NB4 (cell line): ENCODE results near the gene PNLIPRP3.
"Not testable (repeated sequence)": the region's sequence is repeated elsewhere in the genome, so short reads cannot be mapped to it uniquely, and the experiment has no call there.

Experiments
- DNase-seq: peaks from one replicate; pipeline ENCODE4 v3.0.0; 2010; ENCODE audit warnings: low read depth
- H3K4me3 ChIP-seq: one replicate; pipeline ENCODE4 v1.5.1; 2011; ENCODE audit warnings: mild to moderate bottlenecking, low read depth, low read length, moderate library complexity
- MYC ChIP-seq: IDR thresholded peaks from 2 replicates; pipeline ENCODE4 v1.6.1; 2011; ENCODE audit warnings: low read depth, low read length
- POLR2A ChIP-seq: IDR thresholded peaks from 2 replicates; pipeline ENCODE4 v1.6.1; 2011; ENCODE audit warnings: mild to moderate bottlenecking; ENCODE audit not compliant: insufficient read length; ENCODE audit errors: extremely low read depth
- TF ChIP-seq, protein P1 (sequence below): IDR thresholded peaks from 2 replicates; pipeline ENCODE4 v1.6.1; 2011; ENCODE audit warnings: low read depth, low read length
- TF ChIP-seq, protein P2 (sequence below): IDR thresholded peaks from one replicate; pipeline ENCODE4 v1.5.1; 2012; ENCODE audit warnings: low read depth, low read length

PNLIPRP3 gene

DNA sequence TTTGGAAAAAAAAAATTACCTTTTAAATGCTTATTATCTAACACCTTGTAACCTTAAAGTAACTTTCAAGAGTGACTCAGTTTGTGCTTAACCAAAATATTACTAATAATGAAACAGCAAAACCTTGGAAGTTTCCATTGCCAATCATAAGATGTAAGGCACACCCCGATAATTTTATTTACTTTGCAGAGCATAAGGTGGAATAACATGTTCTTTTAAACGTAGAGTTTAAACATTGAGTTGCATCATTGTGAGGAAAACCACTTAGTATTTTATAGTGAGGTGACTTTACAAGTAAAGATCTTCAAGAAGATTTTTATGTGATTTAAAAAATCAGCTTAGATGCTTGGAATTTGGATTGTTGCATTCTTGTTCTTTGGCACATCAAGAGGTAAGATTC, at the start of gene PNLIPRP3:
Gene PNLIPRP3 (plus strand): TSS at position 177 of the 400 bp plus-strand sequence. CDS start 166 bp downstream, at position 343.
- DNase-seq = no peak
- no peak within 1 kb of the TSS for H3K4me3 ChIP-seq
- TF ChIP-seq, protein P1, sequence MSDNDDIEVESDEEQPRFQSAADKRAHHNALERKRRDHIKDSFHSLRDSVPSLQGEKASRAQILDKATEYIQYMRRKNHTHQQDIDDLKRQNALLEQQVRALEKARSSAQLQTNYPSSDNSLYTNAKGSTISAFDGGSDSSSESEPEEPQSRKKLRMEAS = no peak
- TF ChIP-seq POLR2A (no peak), MYC (no peak)
- TF ChIP-seq, protein P2, sequence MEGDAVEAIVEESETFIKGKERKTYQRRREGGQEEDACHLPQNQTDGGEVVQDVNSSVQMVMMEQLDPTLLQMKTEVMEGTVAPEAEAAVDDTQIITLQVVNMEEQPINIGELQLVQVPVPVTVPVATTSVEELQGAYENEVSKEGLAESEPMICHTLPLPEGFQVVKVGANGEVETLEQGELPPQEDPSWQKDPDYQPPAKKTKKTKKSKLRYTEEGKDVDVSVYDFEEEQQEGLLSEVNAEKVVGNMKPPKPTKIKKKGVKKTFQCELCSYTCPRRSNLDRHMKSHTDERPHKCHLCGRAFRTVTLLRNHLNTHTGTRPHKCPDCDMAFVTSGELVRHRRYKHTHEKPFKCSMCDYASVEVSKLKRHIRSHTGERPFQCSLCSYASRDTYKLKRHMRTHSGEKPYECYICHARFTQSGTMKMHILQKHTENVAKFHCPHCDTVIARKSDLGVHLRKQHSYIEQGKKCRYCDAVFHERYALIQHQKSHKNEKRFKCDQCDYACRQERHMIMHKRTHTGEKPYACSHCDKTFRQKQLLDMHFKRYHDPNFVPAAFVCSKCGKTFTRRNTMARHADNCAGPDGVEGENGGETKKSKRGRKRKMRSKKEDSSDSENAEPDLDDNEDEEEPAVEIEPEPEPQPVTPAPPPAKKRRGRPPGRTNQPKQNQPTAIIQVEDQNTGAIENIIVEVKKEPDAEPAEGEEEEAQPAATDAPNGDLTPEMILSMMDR = no peak

DNA sequence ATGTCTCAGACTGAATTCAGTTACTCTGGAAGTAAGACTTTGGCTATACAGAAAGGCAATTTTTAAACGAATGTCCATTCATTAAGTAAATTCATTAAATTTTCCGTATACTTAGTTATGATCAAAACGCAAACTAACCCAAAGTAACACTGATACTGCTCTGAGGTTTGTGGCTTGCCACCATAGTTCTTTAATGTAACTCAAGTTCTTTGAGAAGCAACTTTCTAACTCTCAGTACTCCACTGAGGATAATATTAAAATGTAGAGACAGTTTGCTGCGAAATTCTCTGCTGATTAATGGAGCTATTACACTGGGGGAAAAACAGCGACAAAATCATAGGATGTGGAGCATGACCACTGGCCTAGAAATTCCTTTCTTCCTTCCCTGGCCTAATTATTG, 45.4 kb upstream of the PNLIPRP3 start:
- H3K4me3 ChIP-seq = no peak overlapping the region
- no peak for DNase-seq
- no peak for TF ChIP-seq MYC
- TF ChIP-seq, protein P1 = no peak
- TF ChIP-seq POLR2A = no peak
- TF ChIP-seq, protein P2 = no peak

DNA sequence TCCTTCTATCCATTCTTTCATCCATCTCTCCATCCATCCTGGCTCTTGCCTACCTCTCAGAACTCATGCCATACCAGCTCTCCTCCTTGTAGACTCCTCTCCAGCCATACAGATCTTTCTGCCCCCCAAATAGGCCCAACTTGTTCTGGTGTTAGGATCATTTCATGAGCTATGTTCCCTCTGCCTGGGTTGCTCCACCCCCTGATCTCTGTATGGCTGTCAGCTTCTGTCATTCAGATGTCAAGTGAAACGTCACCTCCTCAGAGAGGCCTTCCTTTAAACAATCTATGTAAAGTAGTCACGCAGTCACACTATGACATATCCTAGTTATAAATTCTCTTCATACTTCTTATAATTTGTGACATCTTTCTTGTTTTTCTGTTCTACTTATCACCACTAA, 42.3 kb upstream of the PNLIPRP3 start:
- TF ChIP-seq POLR2A (no peak), MYC (no peak)
- TF ChIP-seq, protein P1 = no peak
- TF ChIP-seq, protein P2 = no peak
- no peak for DNase-seq
- no peak overlapping the region for H3K4me3 ChIP-seq

DNA sequence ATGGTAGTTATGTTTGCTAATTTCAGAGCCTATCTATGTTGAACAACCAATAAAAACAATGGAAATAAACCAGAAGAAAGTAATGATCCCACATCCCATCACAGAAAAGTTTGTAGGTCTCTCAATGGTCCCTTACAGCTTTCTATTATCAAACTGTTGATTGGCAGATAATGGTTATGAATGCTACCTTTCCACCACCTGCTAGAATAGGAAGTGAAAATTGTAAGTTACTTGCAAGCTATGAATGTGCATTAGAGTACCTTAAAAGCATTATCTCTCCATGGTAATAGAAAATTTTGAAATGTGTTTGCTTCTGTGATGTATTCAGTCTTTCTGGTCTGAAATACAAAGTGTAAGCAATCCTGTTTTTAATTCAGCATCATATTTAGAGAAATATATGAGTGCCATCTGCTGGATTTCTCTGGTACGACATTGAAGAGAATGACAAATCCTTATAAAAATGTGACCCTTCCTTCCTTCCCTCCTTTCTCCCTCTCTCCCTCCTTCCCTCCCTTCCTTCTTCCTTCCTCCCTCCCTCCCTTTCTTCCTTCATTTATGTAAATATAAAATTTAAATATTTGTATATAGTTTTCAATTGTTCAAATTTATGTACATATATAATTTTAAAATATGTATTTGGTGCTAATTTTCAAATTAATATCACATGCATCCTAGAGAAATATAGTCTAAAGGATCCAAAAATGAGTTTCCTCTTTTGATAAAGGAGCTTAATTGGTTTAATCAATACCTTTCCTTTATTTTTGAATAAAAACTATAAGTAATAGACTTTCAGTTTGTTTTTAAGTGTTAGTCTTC, 41.4 kb upstream of the PNLIPRP3 start:
- H3K4me3 ChIP-seq = no peak overlapping the region
- DNase-seq = peak; percentile 38
- TF ChIP-seq, protein P2 = peak; percentile 20
- TF ChIP-seq, protein P1 = no peak
- no peak for TF ChIP-seq MYC

DNA sequence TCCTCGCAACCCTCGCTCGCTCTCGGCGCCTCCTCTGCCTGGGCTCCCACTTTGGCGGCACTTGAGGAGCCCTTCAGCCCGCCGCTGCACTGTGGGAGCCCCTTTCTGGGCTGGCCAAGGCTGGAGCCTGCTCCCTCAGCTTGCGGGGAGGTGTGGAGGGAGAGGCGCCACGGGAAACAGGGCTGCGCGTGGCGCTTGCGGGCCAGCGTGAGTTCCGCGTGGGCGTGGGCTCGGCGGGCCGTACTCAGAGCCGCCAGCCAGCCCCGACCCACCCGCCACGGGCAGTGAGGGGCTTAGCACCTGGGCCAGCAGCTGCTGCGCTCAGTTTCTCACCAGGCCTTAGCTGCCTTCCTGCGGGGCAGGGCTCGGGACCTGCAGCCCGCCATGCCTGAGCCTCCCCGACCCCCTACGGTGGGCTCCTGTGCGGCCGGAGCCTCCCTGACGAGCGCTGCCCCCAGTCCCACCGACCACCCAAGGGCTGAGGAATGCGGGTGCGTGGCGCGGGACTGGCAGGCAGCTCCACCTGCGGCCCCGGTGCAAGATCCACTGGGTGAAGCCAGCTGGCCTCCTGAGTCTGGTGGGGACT, 34.3 kb upstream of the PNLIPRP3 start:
- DNase-seq, H3K4me3 ChIP-seq: not testable (repeated sequence)

DNA sequence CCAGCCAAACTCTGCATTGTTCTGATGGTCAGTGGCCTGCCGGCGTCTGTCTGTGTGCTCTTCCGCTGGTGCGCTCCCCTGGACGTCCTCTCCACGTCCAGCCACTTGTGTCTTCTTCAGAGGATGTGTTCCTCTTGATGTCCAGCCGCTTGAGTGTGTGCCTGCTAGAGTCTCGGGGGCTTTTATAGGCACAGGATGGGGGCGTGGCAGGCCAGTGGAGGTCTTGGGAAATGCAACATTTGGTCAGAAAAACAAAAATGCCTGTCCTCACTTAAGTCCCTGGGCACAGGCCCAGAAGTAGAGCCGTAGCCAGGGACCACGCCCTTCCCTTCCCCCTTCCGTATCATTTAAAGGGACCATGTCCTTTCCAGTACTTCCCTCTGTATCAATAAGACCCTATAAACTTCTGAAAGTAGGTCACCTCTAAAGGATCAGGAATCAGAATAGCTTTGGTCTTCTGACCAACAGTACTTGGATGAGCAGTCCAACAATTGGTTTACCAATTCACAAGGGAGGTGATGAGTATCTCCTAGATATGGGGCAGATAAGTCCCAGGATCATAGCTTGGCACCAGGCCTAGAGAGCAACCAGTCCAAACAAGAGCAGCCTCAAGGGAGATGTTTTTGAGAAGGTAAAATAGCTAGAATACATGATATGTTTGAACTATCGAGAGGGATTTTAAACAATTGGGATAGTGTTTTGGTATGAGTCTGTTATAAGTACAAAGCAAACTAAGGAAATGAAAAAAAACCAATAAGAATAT, 32.2 kb upstream of the PNLIPRP3 start:
- no peak for DNase-seq
- TF ChIP-seq, protein P1 = no peak
- no peak for TF ChIP-seq POLR2A
- TF ChIP-seq MYC = no peak
- TF ChIP-seq, protein P2 = no peak
- no peak overlapping the region for H3K4me3 ChIP-seq
